GM19238 (cell line): Measurements from ENCODE around the gene VTI1A.

Experiments
- DNase-seq: peaks from one replicate; pipeline ENCODE4 v3.0.0; 2011; ENCODE audit warnings: low spot score; ENCODE audit not compliant: insufficient read length

The VTI1A gene

DNA sequence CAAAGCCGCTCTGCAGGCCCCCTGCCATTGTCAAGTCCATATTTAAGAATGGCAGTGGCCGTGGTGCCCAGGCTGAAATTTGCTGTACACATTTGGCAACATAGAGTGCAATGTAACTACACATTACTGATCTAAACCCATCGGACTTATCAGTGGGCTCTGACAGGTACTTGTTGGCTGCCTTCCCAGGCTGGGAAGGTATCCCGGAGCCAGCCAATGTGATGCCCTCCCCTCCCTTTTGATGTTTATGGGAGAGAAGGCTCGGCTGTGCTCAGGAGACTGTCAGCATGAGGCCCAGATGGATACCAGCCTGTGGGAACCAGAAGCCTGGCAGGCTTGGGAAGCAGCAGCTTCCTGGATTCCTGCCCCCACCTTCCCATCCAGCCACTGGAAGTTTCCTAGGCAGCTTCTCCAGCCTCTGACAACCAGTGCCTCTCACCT, 357.0 kb downstream of the VTI1A start:
- no peak for DNase-seq

GRCh38 chr10:112805254-112805590, 358.2 kb downstream of the VTI1A start:
- DNase-seq = no peak

DNA sequence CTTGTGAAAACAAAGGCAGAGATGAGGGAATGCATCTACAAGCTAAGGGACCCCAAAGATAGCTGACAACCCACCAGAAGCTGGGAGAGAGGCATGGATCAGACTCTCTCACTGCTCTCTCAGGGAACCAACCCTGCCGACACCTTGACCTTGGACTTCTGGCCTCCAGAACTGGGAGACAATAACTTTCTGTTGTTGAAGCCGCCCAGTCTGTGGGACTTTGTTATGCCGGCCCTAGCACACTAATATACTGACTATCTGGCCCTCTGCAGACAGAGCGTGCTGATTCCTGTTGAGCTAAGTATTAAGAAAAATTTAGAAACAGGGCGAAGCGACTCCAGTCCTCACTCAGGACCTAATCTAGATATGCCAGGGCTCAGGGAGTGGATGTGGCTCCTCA, 358.7 kb downstream of the VTI1A start:
- no peak for DNase-seq

GRCh38 chr10:112807013-112807412, 360.0 kb downstream of the VTI1A start:
- DNase-seq = no peak

DNA sequence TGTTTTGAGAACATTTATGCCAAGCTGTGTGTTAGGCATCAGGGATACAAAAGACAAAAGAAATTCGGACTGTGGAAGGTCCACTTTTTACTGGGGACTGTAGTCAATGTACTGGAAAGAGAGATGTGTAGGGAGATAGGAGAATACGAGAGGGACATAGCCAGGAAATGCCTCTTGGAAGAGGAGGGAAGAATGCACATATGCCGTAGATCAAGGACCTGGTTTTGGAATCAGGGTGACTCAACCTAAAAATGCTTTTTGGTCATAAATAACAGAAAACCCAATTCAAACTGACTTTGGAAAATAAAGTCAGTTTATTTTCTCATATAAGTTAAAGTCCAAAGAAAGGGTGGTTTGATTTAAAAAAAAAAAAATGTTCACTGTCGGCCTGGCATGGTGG, 362.7 kb downstream of the VTI1A start:
- no peak for DNase-seq

DNA sequence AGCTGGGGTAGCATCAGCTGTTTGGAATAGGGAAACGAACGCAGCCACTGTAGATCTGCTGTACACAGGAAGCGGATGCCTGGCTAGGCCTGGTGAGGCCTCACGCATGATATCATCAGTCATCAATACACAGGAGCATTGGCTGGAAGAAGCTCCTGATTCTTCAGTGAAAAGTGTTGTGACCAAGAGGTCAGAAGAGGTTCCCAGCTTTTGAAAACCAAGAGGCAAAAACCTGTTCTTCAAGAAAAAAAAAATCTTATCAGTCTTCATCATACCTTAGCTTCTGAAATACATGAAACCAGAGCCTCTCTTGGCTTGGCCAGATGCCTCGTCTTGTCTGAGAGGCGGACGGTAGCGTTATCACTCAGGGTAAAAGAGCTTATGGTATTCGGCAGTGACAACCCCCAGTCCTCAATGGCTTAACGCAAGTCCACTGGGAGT, 363.7 kb downstream of the VTI1A start:
- no peak for DNase-seq

GRCh38 chr10:112811741-112812551, 364.9 kb downstream of the VTI1A start:
- DNase-seq = no peak

DNA sequence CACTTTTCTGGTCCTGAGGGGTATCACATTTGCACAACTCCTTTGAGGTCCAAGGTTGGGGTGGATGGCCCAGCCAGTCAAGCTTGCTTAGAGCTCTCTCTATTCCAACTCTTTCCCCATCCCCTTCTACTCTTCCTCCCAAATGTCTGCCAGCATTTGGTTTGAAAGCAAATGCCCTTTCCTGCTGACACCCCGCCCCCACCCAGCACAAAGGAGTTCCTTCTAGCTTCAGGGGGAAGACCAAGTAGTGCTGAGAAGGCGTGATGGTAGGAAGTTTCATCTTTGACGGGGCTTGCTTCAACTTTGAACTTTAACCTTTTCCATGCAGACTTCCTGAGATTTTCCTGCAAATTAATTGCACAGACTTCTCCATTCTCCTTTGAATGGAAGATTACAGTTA, 365.6 kb downstream of the VTI1A start:
- DNase-seq = no peak

- DNase-seq = no peak
These were observed 367.0 kb downstream of the VTI1A start for GRCh38 chr10:112813866-112814591.

GRCh38 chr10:112815269-112816032, 368.4 kb downstream of the VTI1A start:
- DNase-seq = no peak

GRCh38 chr10:112816033-112816430, 369.0 kb downstream of the VTI1A start:
- no peak for DNase-seq

DNA sequence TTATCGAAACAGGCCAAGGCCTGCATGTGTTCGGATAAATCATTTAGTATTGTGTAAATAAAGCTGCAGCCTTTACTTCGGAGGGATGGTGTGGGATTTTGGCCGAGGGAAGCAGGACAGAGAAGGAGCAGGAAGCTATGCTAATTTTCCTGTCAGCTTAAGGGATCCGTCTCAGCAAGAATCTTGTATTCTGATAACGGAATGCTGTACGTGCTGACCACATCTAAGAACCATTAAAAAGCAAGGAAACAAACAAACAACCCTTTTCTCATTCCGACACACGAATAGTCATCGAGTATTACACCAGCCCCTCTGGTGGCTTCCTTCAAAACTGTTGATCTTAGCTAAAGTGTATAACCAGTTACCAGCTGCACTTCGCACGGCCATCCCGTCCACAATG, 369.9 kb downstream of the VTI1A start:
- DNase-seq = no peak

DNA sequence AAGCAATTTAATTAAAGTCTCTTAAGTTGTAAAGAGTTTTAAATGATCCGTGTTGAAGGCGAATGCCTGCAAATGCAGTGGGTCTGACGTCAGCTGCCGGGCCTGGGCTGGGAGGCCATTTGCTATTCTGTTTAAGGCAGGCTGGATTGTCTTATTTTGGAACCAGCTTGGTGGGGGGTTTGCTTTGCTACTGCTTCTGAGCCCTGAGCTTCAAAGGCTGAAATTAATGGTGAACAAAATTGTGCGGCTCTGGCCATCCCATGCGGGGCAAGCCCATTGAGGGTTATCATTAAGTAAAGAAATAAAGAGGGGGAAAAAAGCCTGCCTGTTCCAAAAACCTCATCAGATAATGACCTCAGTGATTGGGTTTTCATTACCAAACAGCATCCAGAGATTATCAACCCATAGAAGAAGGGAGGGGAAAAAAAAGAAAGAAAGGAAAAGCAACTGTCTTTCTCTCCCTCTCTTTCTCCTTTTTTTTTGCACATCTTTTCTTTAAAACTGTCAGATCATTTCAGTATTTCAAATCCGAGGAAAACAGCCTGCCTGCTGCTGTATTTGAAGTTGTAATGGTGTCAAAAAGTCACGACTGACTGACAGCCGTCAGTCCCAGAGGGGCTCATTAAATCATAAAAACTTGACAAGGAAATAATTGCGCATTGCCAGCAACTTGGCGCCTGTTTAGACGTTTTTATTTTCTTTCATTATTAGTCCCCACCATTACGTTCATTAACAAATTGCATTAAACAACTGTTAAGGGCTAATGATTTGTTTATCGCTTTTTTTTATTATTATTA, 371.2 kb downstream of the VTI1A start:
- no peak for DNase-seq

- DNase-seq = no peak
These were observed 372.2 kb downstream of the VTI1A start for GRCh38 chr10:112819231-112819630.

GRCh38 chr10:112820320-112820719, 373.3 kb downstream of the VTI1A start:
- no peak for DNase-seq

- no peak for DNase-seq
These were observed 374.0 kb downstream of the VTI1A start for GRCh38 chr10:112821038-112821437.

DNA sequence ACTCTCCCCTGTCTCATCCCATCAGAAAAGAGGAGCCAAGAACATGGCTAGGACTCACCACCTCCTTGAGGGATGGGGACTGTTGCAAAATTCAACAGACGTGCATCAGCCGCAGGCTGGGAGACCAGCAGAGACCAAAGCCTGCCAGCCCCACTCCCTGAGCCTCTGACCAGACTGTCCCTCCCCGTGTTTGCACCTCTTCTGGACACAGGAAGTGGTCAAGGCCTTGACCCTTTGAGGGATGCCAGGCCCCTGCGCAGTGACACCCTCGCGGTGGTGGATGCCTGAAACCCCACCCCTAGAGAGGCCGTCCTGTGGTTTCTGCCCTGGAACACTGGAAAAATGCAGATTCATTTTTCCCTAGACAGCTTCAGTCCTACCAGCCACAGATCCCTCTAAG, 374.6 kb downstream of the VTI1A start:
- no peak for DNase-seq

GRCh38 chr10:112823007-112823406, 376.0 kb downstream of the VTI1A start:
- DNase-seq = no peak

DNA sequence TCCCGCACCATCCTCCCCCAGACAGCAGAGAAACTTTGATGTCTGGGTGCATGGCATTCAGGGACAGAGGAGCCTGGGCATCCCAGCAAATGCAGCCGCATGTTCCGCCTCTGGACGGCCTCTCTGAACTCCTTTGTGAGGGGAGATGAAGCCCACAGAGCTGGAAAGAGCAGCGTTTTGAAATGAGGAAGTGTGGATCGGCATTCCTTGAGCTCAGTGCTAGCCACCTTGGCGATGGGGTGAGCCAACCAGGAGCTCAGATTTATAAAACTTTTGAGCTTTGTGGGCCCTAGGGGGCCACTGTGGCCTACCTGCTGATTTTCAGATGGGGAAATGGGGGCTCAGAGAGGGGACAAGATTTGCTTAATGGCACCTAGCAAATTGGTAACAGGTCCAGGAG, 376.6 kb downstream of the VTI1A start:
- DNase-seq = no peak

- no peak for DNase-seq
These were observed 379.1 kb downstream of the VTI1A start for GRCh38 chr10:112826018-112826697.

GRCh38 chr10:112827086-112827485, 380.1 kb downstream of the VTI1A start:
- no peak for DNase-seq
